ENCODE data around the gene PDSS2.

Gene PDSS2

GRCh38 chr6:107357842-107358241 lies 101.5 kb downstream of the PDSS2 start:
- no peak for FAIRE-seq

- no peak for FAIRE-seq
Measured at GRCh38 chr6:107357031-107357430, 102.3 kb downstream of the PDSS2 start.

- no peak for FAIRE-seq
Measured at GRCh38 chr6:107355659-107356058, 103.7 kb downstream of the PDSS2 start.

- no peak for FAIRE-seq
Measured at GRCh38 chr6:107354451-107354850, 104.9 kb downstream of the PDSS2 start.

- peak; percentile 47 for FAIRE-seq
Measured at GRCh38 chr6:107353773-107354382, 105.5 kb downstream of the PDSS2 start.

- FAIRE-seq = no peak
Measured at GRCh38 chr6:107348224-107348623, 111.1 kb downstream of the PDSS2 start.

- no peak for FAIRE-seq
Measured at GRCh38 chr6:107345393-107345792, 114.0 kb downstream of the PDSS2 start.

GRCh38 chr6:107344981-107345380 lies 114.4 kb downstream of the PDSS2 start:
- FAIRE-seq = no peak

GRCh38 chr6:107344383-107344782 lies 115.0 kb downstream of the PDSS2 start:
- FAIRE-seq = no peak

GRCh38 chr6:107342144-107342543 lies 117.2 kb downstream of the PDSS2 start:
- no peak for FAIRE-seq

- FAIRE-seq = no peak
Measured at GRCh38 chr6:107340881-107341280, 118.5 kb downstream of the PDSS2 start.

- no peak for FAIRE-seq
Measured at GRCh38 chr6:107337191-107337741, 122.1 kb downstream of the PDSS2 start.

- no peak for FAIRE-seq
Measured at GRCh38 chr6:107334026-107334425, 125.3 kb downstream of the PDSS2 start.

GRCh38 chr6:107333491-107333890 lies 125.9 kb downstream of the PDSS2 start:
- FAIRE-seq = no peak

- FAIRE-seq = no peak
Measured at GRCh38 chr6:107331409-107332386, 127.7 kb downstream of the PDSS2 start.

GRCh38 chr6:107330168-107330567 lies 129.2 kb downstream of the PDSS2 start:
- no peak for FAIRE-seq

- no peak for FAIRE-seq
Measured at GRCh38 chr6:107329063-107329860, 130.1 kb downstream of the PDSS2 start.

- no peak for FAIRE-seq
Measured at GRCh38 chr6:107328081-107328480, 131.3 kb downstream of the PDSS2 start.

GRCh38 chr6:107323133-107323785 lies 136.1 kb downstream of the PDSS2 start:
- FAIRE-seq = no peak

GRCh38 chr6:107321793-107322192 lies 137.6 kb downstream of the PDSS2 start:
- no peak for FAIRE-seq

GRCh38 chr6:107319906-107320530 lies 139.3 kb downstream of the PDSS2 start:
- no peak for FAIRE-seq

Measured in colon (tissue), 2 donors.